ENCODE measurements around the gene BSCL2.
A peak's percentile ranks its signal among the peaks of the same experiment; 100 is the strongest.
"Not testable (repeated sequence)": the region's sequence is repeated elsewhere in the genome, so short reads cannot be mapped to it uniquely, and the experiment has no call there.

The BSCL2 gene

GRCh38 chr11:62677714-62678113, 29.5 kb downstream of the BSCL2 start:
- no peak for TF ChIP-seq CTCF (IDR thresholded peaks at IDR 0.05; ENCODE audit: low read depth, low read length, missing control alignments)
- DNase-seq (ENCODE audit: low read depth): no peak
- H3K4me3 ChIP-seq (ENCODE audit: low read depth, low read length): peak overlapping the region; percentile 80
- in situ Hi-C loops (cut with HindIII; ENCODE audit: low sequenced_read_pairs): no loop called here

- in situ Hi-C loops (cut with HindIII; ENCODE audit: low sequenced_read_pairs): no loop called here
- TF ChIP-seq CTCF (IDR thresholded peaks at IDR 0.05; ENCODE audit: low read depth, low read length, missing control alignments): no peak
- no peak overlapping the region for H3K4me3 ChIP-seq (ENCODE audit: low read depth, low read length)
These were observed 30.1 kb downstream of the BSCL2 start for GRCh38 chr11:62677156-62677555.

GRCh38 chr11:62676698-62677097, 30.5 kb downstream of the BSCL2 start:
- H3K4me3 ChIP-seq (ENCODE audit: low read depth, low read length): no peak overlapping the region
- no peak for DNase-seq (ENCODE audit: low read depth)
- peak; percentile 3 for TF ChIP-seq CTCF (IDR thresholded peaks at IDR 0.05; ENCODE audit: low read depth, low read length, missing control alignments)
- in situ Hi-C loops (cut with HindIII; ENCODE audit: low sequenced_read_pairs): no loop called here

More at GRCh38 chr11:62677156-62677555, 30.1 kb downstream of the BSCL2 start:
- DNase-seq (ENCODE audit: low read depth): no peak

GRCh38 chr11:62675415-62675814, 31.8 kb downstream of the BSCL2 start:
- in situ Hi-C loops (cut with HindIII; ENCODE audit: low sequenced_read_pairs): not testable (repeated sequence)

GRCh38 chr11:62673196-62673525, 34.1 kb downstream of the BSCL2 start:
- in situ Hi-C loops (cut with HindIII; ENCODE audit: low sequenced_read_pairs): no loop called here
- H3K4me3 ChIP-seq (ENCODE audit: low read depth, low read length): no peak overlapping the region
- no peak for DNase-seq (ENCODE audit: low read depth)
- no peak for TF ChIP-seq CTCF (IDR thresholded peaks at IDR 0.05; ENCODE audit: low read depth, low read length, missing control alignments)

More at GRCh38 chr11:62675415-62675814, 31.8 kb downstream of the BSCL2 start:
- DNase-seq (ENCODE audit: low read depth); H3K4me3 ChIP-seq (ENCODE audit: low read depth, low read length): not testable (repeated sequence)

- TF ChIP-seq CTCF (IDR thresholded peaks at IDR 0.05; ENCODE audit: low read depth, low read length, missing control alignments): no peak
- peak within 1 kb of the TSS; percentile 78 for H3K4me3 ChIP-seq (ENCODE audit: low read depth, low read length)
- in situ Hi-C loops (cut with HindIII; ENCODE audit: low sequenced_read_pairs): no loop called here
- no peak for DNase-seq (ENCODE audit: low read depth)
These were observed 35.4 kb downstream of the BSCL2 start, which contains the start of the genes LBHD1 and UQCC3 for GRCh38 chr11:62671608-62672389. LBHD1 (minus strand) TSS chr11:62672267; CDS start chr11:62670031, 2,236 bp downstream. UQCC3 (plus strand) TSS chr11:62671673; CDS start chr11:62671746, 73 bp downstream.

GRCh38 chr11:62671236-62671607, 36.0 kb downstream of the BSCL2 start:
- DNase-seq (ENCODE audit: low read depth): no peak
- in situ Hi-C loops (cut with HindIII; ENCODE audit: low sequenced_read_pairs): no loop called here
- H3K4me3 ChIP-seq (ENCODE audit: low read depth, low read length): peak overlapping the region; percentile 78
- no peak for TF ChIP-seq CTCF (IDR thresholded peaks at IDR 0.05; ENCODE audit: low read depth, low read length, missing control alignments)

Measured in astrocyte of the cerebellum (primary cell).